HPDE6-E6E7 (cell line): ENCODE measurements around the gene NTN1.
"Not testable (repeated sequence)": the region's sequence is repeated elsewhere in the genome, so short reads cannot be mapped to it uniquely, and the experiment has no call there.

Experiments
- DNase-seq: peaks from one replicate; pipeline ENCODE4 v3.0.0; 2011; ENCODE audit warnings: missing footprints; ENCODE audit errors: extremely low spot score

The NTN1 gene

DNA sequence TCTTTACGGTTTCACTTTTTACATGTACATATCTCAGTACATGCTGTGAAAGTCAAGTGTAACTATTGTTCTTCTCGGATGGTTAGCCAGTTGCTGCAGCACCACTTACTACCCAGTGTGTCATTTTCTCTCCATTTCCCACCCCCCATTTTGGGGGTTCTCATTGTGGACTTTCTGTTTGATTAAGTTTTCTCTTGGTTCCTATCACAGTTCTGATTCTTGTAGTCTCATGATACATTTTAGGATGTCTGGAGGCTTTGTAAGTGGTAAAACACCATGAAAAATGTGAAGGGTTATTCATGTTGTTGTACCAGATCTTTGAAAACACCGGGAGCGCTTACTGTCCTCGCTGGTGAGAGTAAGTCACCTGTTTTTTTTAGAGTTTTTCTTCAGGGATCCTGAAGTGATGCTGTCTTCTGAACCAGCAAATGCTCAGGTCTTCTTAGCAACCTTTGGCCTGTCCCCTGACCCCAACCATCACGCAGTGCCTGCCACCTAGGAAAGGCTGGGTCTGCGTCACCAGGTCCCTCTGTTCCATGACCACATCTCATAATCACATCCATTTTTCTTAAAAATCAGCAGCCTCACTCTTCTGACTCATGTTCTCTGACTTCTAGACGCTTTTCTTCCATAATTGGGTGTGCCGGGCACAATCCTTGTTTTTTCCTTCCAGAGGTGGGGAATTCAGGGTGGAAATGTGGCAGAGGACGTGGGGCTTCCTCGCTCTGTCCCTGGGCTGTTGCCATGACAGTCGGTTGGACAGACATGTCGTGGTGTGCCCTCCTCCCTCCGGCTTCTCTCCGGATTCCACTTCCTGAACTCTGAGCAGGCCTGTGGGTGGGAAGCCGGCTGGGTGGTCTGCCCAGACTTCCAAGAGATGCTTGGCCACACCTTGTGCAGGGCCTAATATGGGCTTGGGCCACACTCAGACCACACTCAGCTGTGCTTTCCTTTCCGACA is 102.6 kb downstream of the NTN1 start:
- no peak for DNase-seq

DNA sequence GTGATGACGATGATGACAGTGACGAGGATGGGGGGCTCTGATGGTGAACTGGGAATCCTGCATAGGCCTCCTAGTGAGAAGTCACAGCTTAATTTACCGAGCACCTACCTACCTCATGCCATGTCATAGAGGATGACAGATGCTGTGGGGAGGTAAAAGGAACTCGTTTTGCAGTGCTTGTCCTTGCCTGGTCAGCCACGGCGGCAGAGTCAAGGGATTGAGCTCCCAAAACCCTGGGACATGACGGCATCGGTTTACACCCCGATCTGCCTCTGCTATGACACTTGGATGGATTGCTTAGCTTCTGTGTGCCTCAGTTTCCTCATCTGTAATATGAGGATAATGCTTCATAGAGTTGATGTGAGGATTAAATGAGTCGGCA is 103.2 kb downstream of the NTN1 start:
- DNase-seq = no peak

DNA sequence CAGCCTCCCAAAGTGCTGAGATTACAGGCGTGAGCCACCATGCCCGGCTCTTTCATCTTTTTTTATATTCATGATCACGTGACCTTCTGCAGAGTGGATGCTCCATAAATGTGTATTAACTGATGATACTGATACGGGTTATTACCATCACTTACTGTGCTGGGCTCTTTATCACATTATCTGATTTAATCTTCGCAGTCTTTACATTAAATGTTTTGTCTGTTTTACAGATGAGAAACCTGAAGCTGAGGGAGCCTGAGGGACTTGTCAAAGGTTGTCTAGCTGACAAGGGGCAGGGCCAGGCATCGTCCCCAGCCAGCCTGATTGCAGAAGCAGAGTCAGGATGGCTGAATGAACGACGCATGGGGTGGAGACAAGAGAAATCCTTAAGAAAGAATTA is 104.4 kb downstream of the NTN1 start:
- DNase-seq = no peak

DNA sequence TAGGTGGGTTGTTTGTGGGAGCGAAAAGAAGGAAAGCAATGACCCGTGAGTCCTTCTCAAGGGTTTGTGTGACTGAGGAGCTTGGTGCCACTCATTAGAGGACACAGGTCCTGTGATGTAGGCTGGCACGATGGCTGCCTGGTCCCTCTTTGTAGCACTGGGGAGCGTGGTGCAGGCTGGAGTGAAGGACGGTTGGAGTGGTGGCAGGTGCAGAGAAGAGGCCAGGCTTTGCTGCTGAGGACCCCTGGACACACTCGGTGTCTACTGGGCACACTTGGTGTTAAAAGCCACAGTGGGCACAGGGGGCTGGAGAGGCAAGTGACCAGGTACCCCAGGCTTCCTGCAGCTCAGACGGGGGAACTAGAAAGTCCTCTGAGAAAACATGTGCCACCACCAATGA is 106.0 kb downstream of the NTN1 start:
- DNase-seq = no peak

DNA sequence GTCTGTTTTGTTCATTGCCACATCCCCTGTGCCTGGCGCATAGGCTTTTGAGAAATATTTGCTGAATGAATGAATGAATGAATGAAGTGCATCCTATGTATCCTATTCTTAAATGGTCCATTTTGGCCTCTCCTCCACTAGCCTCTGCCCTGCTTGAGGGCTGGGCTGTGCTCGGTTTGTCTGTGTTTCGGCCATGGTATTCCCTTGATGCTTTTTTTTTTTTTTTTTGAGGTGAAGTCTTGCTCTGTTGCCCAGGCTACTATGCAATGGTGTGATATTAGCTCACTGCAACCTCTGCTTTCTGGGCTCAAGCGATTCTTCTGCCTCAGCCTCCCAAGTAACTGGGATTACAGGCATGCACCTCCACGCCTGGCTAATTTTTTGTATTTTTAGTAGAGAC is 110.1 kb downstream of the NTN1 start:
- no peak for DNase-seq

DNA sequence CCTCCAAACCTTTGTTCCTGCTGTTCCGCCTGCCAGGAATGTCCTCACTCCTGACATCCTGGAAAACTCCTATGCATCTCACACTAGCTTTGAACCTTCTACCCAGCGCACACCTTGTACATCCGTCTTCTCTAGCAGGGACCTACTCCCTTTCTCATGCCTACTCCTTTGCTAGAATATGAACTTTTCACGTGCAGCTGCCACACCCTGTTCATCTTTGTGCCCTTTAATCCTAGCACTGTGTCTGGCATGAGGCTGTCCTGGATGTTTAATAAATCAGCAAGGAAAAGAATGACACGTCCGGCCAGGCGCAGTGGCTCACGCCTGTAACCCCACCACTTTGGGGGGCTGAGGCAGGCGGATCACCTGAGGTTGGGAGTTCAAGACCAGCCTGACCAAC is 111.0 kb downstream of the NTN1 start:
- no peak for DNase-seq

DNA sequence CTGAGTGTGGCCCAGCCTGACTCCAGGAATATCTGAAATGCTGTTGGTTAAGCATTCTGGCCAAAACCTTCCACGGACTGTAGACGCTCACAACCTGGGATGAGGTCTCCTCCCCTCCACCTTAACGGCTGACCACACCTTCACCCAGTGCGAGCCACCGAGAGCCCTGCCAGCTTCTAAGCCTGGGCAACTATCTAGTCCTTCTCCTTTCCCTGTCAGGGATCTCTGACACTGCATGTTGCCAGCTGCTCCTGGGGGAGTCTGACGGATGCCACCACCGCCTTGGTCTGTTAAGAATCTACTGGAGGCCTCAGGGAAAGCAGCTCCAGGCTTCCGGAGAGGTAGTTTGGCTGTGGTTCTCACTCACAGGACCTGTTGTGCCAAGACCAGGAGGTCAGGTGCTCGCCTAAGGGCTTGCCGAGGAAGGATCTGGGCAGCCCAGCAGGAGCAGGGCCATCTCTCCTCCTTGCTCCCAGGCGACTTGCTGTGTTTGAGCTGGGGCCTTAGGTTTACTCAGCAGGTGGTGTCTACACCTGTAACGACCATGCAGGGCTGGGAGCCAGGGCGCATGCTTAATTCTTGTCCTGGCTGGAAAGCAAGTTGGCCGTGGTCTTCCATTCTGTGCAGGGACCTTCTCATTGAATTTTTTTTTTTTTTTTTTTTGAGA is 111.8 kb downstream of the NTN1 start:
- no peak for DNase-seq

DNA sequence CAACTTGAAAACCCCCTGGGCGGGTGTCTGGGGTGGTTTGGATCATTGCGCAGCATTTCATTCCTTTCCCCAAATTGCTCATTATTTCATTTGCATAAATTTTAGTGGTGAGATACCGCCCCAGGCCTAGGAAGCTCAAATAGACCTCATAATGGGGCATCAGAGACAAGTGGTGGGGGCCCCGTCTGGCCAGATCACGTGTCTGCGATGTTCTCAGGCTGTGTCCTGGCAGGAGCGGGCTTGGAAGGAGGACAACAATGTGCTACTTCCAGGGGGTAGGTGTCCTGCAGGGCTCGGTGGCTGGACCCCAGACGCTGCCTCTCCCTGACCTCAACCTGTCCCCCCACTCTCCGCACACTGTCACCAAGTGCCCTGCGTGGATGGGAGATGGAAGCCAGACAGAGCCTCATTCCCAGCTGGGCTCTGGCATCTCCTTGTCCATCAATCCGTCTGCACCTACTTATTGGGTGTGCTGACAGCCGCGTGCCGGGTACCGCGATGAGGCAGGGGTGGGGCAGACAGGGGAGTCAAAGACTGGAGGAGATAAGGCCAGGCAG is 116.9 kb downstream of the NTN1 start:
- no peak for DNase-seq

DNA sequence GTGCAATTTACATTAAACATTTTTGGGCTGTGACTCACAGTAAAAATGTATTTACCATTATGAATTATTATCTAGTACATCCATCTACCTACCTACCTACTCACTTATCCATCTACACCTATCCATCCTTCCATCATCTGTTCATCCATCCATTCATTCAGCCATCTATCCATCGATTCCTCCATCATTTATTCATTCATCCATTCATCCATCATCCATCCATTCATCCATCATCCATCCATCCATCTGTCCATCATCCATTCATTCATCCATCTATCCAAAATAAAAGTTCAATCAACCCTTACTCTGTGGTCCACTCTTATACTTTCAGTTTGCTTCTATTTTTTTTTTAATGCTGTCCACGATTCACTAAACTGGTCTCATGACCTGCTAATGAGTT is 118.4 kb downstream of the NTN1 start:
- DNase-seq = no peak

DNA sequence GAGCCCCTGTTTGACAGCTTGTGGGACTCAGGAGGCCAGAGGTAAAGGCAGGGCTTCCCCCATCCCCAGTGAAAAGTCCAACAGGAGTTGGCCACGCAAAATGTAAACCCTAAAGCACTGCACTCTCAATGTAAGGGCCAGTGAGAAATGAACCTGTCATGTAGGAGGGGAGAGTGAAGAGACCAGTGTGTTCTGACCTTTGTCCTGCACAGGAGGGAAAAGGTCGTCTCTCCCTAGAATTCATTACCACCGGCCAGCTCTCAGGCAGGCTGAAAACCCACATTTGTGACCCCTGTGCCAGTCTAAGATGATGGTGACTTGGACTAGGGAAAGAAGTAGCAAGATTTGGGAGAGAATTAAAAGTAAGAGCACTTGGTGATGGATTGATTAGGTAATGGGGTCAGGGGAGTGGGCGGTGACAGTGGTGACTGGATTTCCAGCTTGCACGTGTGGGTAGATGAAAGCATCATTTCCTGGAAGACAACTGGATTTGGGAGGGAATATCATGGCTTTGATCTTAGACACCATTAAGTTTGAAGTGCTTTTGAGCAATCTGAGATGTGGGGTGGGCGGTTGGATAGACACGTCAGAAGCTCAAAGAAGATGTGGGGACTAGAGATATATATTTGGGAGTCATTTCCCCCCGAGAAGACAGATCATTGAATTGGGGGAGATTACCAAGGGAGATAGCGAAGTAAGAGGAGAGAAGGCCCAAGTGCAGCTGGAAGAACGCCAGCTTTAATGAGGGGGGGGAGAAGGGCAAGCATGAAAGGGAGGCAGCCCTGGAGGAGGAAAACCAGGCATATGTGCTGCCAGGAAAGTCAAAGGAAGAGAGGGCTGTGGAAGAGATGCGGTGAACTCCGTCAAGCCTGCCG is 119.5 kb downstream of the NTN1 start:
- DNase-seq = no peak

DNA sequence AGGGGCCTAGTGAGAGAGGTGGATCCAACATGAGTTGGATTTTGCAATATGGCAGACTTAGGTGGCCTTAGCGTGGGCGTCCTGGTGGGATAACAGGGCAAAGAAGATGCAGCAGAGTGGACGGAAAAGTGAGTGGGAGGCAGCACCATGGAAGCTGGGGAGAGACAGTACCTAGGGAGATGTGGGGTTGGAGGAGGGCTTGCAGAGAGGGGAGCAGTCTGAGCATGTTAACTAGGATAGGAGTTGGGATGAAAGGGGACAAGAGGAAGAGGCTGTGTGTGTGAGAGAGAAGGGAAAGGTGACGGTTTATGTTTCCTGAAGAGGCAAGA is 120.1 kb downstream of the NTN1 start:
- DNase-seq = no peak

DNA sequence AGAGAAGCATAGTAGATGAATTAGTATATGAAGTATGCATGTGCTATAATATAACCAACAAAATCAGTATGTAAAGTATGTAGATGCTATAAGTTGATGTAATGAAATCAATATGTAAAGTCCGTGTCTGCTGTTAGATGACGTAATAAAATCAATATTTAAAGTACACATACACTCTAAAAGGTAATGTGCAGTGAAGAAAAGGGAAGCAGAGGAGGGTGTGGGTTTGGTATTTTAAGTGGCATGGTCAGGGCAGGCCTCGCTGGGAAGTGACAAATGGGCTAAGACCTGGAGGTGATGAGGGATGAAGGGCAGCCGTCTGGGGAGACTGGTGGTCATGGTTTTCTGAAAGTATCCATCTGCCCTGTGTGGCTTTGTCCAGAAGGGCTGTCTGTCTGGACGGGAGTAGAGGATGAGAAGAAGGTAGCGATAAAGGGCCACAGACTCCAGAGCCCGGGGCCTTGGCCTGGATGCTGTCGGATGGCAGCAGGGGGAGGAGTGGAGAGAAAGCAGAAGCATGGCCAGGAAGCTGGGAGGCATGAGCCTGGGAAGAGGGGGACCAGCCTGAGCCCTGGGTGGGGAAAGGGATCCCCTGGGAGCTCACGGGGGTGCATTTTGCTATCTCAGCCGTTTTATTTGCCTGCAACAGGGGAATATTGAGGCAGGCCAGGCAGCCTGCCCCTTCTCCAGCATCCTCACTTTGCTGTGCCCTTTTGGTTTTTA is 121.6 kb downstream of the NTN1 start:
- no peak for DNase-seq

DNA sequence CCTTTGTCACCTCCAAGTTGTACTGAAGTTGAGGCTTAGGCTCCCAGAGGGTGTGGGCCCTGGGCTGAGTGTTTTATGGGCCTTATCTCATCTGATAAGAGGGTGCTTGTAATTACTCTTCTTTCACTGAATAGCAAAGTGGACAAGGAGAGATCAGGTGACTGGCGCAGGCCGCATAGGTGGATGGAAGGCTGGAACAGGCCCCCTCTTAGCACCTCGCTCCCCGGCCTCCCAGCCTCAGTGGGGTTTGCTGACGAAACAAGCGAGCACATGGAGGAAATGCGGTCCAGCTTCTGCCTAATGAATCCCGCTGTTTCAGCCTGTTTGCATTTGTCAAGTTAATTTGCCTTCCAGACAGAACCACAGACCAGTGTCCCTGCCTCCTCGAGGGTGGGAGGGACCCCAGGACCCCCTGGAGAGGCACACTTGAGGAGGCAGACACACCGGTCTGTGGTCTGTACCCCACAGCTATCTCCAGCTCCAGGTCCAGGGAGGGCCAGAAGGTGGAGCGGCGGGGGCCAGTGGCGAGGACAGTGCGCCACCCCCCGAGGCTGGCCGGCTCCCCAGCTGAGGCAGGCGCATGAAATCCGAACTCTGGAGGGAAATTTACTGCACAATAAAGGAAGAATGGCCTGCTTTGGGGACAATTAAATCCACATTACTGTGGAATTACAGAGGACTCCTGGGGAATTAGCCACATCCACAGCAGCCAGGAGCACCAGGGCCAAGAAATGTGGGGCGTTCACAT is 123.4 kb downstream of the NTN1 start:
- DNase-seq = no peak

DNA sequence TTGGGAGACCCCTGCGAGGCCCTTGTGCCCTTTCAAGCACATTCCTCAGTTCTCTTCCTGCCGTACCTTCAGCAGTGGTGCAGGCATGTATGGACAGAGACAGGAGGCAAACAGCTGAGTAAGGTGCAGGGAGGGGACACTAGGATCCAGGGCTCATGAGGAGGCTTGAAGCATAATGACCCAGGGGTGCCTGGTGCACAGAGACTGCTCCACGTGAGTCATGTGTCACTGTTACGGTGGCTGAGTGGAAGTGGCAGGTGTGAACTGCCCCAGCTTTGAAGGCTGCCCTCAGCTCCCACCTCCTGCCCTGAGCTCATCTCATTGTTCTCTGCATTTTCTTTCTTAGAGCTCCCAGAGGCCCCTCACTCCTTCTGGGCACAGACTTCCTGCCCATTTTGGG is 124.8 kb downstream of the NTN1 start:
- no peak for DNase-seq

DNA sequence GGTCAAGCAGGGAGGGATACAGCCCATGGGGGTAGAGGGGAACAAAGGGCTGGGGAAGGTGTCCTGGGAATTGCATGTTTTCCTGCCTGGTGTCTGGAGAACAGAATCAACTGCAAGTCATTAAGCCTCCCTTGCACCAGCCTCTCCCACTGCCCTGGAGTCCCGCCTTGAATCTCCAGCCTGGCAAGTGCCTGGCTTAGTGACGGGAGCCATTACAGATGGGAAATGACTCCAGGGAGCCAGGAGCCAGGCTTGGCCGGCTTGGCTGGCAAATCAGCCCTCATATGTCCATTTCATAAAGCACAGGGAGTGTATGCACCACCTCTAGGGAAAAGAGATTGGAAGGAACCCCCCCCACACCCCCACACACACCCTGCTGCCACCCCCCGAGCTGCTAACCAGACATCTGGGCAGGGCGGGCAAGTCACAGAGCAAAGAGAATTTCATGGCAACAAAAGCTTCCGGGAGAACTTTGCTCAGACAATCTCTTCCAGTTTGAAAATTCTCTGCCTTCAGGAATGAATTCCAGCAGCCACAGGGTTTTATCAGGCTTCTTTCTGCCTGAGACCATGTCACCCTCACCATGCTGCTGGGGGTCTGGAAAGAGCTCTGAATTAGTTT is 127.7 kb downstream of the NTN1 start:
- DNase-seq = no peak

DNA sequence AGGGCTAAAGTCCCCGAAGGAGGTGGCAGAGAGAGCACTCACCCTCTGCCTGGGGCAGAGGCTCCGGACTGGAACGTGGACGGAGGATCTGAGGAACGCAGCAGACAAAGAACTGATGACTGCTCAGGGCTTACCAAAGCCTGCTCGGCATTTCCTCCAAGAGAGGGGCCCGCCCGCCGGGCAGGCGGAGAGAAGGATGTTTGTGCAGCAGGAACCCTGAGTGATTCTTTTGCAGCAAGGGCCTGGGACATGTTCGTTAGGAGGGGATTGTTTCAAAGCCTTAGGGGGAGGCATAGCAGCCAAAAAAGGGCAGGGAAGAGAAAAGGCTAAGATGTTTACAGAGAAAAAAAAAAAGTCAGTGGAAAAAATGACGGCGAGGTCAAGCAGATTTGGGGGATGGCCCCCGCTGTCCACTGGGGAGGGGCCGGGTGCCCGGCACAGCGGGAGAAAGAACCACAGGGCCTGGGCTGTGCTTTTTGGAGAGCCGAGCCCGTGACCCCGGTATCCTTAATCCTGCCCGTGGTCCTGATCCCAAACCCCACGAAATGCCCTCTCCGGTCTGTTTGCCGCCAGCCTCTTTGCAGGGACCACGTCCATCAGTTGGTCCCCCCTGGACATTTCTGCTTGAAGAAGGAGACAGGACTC is 129.3 kb downstream of the NTN1 start:
- no peak for DNase-seq

DNA sequence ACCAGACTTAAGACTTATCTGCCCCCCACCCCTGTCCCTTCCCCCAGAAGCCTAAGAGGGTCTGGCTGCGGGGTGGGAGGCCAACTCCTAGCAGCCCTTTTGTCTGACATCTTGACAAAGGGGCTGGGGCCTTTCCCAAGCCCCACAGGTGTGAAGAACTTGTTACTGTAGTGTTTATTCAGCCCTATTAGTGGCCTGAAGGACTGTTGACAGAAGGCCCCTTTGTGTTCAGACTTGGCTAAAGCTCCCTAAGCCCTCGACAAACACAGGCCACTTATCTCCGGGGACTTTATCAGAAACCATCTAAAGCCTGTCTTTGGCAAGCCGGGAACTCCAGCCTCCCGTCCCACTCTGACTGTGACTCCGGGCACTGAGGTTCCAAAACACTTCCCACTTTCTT is 129.8 kb downstream of the NTN1 start:
- no peak for DNase-seq

DNA sequence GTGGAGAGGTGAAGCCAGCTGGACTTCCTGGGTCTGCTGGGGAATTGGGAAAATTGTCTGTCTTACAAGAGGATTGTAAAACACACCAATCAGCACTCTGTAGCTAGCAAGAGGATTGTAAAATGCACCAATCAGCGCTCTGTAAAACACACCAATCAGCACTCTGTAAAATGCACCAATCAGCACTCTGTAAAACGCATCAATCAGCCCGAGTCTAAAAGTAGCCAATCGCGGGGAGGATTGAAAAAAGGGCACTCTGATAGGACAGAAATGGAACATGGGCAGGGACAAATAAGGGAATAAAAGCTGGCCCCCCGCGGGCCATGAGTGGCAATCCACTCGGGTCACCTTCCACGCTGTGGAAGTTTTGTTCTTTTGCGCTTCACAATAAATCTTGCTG is 130.4 kb downstream of the NTN1 start:
- not testable (repeated sequence) for DNase-seq

DNA sequence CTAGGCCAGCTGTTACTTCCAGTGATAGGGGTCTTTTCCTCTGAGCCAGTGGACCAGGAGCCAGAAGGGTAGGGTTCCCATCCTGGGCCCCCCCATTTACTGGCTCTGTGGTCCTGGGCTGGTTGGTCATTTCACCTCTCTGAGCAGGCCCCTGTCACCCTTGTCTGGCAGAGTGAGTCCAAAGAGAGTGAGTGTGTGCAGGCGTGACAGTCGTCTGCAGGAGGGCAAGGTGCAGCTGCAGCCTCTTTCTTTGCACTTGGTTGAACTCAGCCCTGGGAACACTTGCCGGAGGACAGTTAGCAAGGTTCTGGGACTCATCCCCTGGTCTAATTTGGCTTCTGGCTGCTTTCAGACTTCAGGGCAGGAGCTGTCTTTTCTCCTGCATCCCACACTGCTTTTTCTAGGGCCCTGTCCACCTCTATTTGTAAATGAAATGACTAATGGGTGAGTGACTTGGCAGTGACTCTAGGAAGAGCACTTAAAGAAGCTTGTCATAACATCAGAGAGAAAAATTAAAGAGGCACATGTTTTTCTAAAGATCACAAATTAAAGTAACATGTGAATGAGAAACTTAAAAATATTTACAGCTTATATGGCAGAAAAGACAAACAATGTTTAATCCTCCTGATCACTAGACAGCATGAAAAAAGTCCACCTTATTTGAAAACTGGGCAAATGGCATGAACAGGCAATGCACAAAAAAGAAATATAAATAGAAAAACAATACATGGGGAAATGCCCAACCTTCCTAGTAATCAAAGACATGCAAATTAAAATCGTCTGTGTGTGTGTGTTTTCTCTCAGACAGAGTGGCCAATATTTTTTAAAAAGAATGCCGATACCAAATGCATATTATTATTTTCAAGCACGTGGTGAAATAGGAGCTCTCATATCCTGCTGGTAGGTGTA is 137.5 kb downstream of the NTN1 start:
- no peak for DNase-seq
